Measurements from ENCODE around the gene PADI2.
A peak's percentile ranks its signal among the peaks of the same experiment; 100 is the strongest.

PADI2 gene

GRCh38 chr1:17053685-17054410 is 65.4 kb downstream of the PADI2 start, which contains the start of gene SDHB:
Gene SDHB, minus strand, starts transcription at chr1:17054032. Its CDS starts 13 bp downstream, at chr1:17054019.
- DNase-seq: peak; percentile 96 to 98 (median 97)

GRCh38 chr1:17053086-17053684 is 66.1 kb downstream of the PADI2 start:
- no peak for DNase-seq

- DNase-seq: no peak
These were observed 66.6 kb downstream of the PADI2 start for GRCh38 chr1:17052641-17053040.

- DNase-seq: no peak
These were observed 67.2 kb downstream of the PADI2 start for GRCh38 chr1:17052038-17052437.

- DNase-seq: no peak
These were observed 71.3 kb downstream of the PADI2 start for GRCh38 chr1:17047924-17048323.

DNA sequence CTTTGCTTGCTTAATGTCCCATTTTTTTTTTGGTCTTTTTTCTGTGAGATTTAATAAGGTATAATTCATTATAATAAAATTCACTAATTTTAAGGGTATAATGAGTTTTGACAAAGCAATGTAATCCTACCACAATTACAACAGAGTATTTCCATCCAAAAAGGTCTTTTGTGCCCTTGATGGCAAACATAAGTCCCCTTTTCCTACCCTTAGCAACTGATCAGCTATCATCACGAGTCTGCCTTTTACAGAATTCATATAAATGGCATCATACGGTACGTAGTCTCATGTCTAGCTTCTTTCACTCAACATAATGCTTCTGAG is 73.0 kb downstream of the PADI2 start:
- no peak for DNase-seq

DNA sequence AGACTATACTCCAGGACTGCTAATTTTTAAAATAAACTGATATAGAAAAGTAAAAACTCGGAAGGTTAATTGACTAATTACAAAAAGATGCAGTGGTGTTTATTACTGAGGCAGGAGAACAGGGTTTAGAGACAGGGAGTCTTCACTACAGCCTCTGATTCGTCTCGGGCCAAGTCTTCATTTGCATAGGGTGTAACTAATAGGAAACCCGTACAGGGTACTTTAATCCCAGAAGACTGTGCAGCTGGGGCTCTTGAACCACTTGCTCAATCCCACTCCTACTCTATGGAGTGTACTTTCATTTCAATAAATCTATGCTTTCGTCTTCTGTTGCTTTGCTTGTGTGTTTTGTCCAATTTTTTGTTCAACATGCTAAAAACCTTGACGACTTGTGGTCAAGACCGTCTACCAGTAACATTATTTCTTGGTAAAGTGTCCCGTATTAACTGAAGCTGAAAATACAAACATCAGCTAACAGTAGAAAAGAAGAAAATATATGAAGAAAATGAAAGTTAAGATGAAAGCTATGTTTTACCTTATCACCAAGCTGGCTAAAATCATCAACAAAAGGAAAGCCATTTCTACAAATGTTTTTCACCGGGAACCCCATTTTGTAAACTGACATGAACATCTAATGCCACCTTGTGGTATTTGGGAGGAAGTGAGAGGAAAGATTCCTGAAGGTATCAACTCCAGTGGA is 73.5 kb downstream of the PADI2 start:
- DNase-seq: peak in 1 of 5 donors; percentile 16

GRCh38 chr1:17045150-17045549 is 74.1 kb downstream of the PADI2 start:
- DNase-seq: no peak

- no peak for DNase-seq
These were observed 75.6 kb downstream of the PADI2 start for GRCh38 chr1:17043676-17044075.

GRCh38 chr1:17040135-17040534 is 79.1 kb downstream of the PADI2 start:
- DNase-seq: no peak

GRCh38 chr1:17039522-17039921 is 79.7 kb downstream of the PADI2 start:
- no peak for DNase-seq

- no peak for DNase-seq
These were observed 85.8 kb downstream of the PADI2 start for GRCh38 chr1:17033481-17033880.

- DNase-seq: no peak
These were observed 86.5 kb downstream of the PADI2 start for GRCh38 chr1:17032741-17033140.

GRCh38 chr1:17031436-17031835 is 87.8 kb downstream of the PADI2 start:
- no peak for DNase-seq

- DNase-seq: no peak
These were observed 89.0 kb downstream of the PADI2 start for GRCh38 chr1:17030206-17030605.

DNA sequence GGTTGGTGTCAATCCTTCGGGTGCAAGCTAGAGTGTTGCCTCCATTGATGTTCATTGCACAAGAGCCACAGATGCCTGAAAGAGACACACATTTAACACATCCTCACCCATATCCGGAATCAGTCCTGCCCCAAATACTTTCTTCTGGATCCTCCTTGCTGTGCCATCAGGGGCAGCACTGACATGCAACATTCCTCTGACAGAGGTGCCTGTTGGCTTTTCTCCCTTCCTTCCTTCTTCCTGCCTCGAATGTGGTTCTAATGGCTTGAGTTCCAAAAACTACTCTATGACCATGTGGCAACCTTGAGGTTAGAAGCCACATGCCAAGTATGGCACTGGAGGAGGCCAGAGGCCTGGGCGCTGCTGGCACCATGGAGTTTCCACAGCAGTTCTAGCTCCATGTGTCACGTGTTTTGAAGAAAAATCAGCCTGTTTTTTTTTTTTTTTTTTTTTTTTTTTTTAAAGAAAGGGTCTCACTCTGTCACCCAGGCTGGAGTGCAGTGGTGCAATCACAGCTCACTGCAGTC is 90.5 kb downstream of the PADI2 start:
- DNase-seq: no peak

- DNase-seq: no peak
These were observed 91.4 kb downstream of the PADI2 start for GRCh38 chr1:17027900-17028299.

DNA sequence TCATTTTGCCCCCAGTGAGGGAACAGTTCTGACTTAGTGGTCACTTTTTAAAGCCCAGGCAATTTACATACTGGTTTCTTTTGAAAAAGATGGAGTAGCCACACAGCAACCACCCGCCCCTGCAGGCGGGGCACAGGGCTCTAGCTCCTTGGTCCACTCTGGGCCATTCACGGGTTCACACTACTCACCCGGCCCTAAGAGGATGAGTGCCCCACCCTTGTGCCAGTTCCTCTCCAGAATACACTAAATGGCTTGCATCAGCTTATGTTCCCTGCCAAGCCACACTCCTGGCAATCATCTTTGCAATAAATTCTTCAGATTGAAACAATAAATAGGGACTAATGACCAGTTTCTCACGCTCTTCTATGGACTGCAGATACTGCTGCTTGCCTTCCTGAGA is 91.8 kb downstream of the PADI2 start:
- no peak for DNase-seq

DNA sequence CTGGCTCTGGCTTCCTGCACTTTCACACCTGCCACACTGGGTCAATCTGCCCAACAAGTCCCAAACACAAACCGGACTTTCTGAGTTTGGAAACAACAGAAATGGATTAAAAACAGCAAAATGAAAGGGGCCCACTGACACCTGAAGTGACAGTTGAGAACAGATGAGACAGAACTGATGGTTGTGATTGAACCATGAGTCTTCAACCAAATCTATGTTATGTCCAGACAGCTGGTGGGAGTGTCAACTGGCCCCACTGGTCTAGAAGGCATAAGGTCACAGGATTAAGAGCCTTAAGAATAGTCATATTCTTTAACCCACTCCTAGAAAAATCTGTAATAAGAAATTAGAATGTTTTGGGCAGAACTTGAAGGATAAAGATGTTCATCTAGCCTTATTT is 94.5 kb downstream of the PADI2 start:
- no peak for DNase-seq

DNA sequence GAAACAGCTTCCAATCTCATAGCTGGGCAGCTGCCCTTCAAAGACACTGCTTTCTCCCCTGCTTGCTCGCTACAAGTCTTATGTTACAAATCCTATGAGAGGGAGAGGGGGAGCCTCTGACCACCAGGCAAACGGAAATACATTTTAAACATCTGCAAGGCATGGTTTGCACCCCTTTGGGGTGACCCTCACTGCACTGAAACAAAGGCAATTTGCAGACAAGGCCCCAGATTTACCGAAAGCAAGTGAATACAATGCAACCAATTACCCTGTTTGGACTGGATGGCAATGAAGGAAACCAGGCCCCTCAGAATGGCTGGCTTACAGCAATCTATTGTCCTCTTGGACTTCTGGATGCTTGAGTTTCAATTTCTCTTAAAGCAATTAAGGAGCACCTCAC is 95.7 kb downstream of the PADI2 start:
- no peak for DNase-seq

DNA sequence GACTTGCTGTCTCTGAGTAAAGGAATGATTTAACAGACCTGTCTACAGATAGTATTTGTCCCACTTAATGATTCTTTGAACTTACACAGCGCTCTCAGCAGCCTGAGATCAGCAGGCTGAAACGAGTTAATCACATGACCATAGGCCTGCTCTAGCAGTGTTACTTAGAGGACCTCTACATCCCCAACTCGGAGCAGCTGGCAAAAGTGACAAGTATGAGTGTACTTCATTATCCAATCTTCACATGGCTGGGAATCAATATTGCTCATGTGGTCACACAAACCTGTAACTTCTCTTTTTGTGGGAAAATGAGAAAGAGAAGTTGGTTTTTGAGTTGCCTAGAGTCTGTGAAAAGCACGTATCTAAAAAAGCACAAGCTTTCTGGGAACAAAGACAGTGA is 96.1 kb downstream of the PADI2 start:
- DNase-seq: no peak

DNA sequence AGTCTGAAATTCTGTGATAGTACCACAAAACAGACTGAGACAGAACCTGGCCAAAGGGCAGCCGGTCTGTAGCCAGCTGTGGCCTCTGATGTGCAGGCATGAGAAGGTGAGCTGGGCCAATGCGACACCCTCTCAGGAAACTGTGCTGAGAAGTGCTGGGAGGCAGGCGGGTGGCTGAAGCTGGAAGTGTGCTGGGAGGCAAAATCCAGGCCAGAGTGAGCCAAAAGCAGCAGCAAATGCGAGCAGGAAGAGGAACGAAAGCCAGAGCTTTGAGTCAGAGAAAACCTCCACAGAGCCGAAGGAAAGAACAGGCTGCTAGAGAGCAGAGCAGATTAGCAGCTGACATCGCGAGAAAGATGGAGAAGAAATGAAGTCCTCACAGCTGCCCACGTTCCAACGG is 97.4 kb downstream of the PADI2 start:
- DNase-seq: no peak

DNA sequence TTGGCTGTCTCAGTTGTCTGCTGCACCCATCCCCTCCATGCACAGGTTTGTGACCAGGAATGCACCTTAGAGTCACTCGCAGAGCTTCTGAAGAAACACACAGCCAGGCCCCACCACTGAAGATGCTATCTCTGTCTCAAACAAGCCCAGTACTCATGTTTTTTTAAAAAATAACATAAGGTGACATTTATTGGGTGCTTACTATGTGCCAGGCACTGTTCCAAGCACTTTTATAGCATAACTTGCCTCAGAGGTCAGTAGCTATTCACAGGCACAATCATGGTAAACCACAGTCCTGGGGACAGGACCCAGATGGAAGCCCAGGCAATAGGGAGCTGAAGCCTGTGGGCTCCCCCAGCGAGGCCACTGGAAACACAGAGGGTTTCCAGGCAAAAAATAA is 98.7 kb downstream of the PADI2 start:
- no peak for DNase-seq

DNA sequence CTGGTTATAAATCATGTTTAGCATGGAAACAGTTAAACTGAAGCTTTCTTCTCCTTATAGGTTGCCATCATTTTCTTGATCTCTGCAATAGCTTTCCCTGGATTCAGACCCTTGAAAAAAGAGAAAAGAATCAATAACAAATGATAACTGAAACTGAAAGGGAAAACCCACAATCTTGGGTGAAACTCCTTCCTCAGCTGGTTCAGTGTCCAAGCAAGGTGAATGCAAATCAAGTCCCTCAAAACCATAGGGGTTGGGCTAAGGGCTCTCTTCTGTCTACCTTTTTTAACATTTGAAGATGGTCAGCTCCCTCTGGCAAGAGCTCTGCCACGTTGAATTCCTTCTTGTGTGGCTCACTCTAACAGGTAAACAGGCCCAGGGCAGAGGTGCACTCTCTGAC is 100.4 kb downstream of the PADI2 start:
- DNase-seq: no peak

Measured in T-helper 1 cell (primary cell).